GM19372 (cell line): Measurements from ENCODE around the gene CSTF2T.
A peak's percentile ranks its signal among the peaks of the same experiment; 100 is the strongest.
"Not testable (repeated sequence)": the region's sequence is repeated elsewhere in the genome, so short reads cannot be mapped to it uniquely, and the experiment has no call there.

Experiments used
- ATAC-seq: cut with Tn5 transposase; IDR thresholded peaks from one replicate; pipeline ENCODE4 v1.9.1; 2021; ENCODE audit warnings: mild to moderate bottlenecking, low read depth, moderate library complexity; ENCODE audit not compliant: unreplicated experiment

CSTF2T gene

DNA sequence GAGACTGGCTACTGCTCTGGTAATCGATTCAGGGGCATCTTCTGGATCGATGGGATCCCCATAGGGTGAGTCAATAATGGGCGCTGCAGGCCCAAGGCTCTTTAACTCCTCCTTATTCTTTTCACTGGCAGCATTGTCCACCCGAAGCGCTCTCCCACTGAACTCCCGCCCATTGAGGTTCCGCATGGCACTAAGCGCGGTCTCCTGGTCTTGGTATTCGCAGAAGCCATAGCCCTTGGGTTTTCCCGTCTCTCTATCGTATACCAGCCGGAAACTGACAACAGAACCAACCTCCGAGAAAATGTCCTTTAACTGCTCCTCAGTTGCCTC is 285 bp downstream of the CSTF2T start:
- peak; percentile 21 for ATAC-seq

DNA sequence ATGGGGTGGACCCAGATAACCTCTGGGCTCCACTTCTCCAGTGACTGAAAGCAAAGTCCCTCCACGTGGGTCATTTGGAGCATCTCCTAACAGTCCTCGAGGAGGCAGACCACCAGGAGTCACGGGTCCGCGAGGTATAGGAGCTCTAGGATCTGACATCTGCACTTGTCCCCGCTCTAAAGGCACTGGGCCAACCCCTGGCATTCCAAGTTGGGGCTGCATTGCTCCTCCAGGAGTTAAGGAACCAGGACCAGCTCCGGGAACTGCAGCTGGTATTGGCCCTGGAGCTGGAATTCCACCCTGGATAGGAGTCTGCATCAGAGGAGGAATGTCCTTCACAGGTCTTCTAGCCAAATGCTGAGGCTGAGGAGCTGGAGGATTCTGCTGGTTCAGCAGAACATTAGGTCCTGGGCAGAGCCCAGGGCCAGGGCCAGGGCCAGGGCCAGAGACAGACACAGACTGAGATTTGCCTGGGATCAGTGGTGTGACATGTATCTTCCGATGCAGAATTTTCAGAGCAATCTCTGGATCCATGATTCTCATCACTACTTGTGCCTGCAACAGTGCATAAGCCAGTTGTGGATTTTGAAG is 827 bp downstream of the CSTF2T start:
- no peak for ATAC-seq

DNA sequence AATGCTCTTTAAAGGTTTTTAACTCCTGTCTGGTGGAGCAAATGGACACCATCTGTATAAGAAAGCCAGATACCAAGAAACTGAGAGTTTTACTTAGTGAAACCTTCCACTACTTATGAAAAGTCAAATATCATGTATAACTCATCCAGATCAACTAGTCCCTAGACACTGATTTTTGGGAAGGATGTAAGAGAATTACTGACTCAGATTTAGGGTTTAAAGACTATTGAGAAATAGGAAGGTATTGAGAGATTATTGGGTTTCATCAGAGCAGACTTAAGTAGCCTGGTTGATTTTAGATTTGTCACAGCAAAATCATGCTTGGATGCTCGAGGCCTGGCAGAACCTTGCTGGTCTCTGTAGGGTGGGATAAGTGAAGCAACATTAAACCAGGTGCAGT is 3.1 kb downstream of the CSTF2T start:
- ATAC-seq: no peak

DNA sequence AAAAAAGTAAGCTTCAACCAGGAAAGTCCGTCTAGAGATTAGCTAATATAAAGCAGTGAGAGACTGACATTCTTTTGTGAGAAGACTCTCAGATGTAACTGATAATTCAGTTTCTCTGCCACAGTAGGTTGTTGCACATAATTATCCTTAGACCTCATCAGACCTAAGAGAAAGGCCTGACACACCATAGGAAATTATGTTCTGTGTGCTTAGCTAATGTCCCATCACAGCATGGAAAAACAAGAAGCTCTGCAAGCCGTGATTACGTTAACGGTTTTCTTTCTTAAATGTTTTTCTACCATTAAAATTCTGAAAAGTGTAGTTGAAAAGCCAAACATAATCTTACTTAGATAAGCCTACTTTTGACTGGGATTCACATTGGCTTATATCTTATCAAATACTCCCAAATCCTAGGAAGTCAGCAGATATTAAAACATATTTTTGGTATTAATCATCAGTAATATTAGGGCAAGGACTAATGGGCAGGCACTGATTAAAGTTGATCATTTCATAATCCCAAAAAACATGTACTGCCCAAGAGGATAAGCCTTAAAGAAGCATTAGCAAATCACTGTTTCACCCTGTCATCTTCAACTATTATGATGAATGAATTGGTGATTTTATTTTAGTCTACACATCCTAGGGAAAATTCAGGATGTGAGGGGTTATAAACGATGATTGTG is 5.2 kb downstream of the CSTF2T start:
- no peak for ATAC-seq

DNA sequence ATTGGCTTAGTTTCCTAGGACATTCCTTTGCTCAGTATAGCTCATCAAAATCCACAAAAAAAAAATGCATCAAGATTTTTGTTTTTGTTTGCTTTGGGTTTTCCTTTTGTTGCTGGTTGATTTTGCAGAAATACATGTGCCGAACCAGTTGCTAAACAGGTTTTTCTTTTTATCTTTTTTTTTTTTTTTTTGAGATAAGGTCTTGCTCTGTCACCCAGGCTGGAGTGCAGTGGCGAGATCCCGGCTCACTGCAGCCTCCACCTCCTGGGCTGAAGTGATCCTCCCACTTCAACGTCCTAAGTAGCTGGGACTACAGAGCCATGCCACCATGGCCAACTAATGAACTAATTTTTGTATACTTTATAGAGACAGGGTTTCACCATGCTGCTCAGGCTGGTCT is 8.3 kb downstream of the CSTF2T start:
- ATAC-seq: no peak

DNA sequence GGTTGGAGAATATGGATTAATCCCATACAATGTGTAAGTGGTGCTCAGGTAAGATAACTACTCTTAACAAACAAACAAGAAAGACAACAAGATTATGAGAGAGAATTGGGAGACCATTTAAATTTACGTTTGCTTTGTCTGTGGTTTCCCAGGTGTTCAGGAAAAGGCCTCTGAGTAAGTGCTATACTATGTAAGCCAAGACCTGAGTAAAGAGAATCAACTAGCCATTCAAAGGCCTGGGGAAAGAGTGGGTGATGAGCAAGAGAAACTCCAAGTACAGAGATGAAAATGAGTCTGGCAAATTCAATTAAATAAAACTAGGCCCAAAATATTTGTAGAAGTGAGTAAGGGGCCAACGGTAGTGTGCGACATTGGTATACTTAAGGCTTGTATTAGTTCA is 9.9 kb downstream of the CSTF2T start:
- no peak for ATAC-seq

DNA sequence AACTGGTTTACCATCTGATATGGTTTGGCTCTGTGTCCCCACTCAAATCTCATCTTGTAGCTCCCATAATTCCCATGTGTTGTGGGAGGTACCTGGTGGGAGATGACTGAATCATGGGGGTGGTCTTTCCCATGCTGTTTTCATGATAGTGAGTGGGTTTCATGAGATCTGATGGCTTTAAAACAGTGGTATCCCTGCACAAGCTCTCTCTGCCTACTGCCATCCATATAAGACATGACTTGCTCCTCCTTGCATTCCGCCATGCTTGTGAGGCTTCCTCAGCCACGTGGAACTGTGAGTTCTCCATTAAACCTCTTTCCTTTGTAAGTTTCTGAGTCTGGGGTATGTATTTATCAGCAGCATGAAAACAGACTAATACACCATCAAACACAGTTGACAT is 10.6 kb downstream of the CSTF2T start:
- not testable (repeated sequence) for ATAC-seq

DNA sequence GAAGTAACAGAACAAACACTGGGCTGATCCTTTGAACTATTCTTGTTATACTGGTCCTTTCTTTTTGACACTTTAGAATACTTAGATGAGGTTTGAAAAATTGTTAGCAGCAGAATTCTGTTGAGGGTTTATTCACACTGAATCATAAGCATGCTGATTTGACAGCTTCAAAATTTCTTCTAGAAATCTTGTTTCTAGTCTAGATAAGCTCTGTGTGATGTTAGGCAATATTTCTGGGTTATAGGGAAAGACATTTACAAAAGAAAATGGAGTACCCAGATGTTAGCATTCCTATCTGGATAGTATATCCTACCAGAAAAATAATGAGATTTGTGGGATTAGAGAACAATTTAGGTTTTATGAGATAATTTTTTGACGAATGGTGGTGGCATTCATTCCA is 12.1 kb downstream of the CSTF2T start:
- no peak for ATAC-seq

DNA sequence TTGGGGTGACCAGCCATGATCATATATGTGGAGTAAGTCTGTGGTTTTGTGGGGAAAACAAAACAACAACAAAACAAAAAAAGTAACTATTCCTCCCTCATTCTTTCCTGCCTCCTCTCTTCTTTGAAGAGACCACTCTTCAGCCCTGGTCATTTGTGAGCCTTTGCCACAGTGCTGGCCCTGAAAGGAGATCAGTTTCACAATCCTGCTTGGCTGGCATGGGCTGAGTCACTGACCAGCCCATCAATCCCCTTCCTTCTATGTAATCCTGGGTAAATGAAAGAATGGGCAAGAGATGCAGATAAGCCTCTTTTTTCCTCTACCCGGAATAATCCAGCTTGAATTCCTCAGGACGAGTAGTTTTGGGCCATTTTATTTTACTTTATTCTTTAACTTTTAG is 13.6 kb downstream of the CSTF2T start:
- no peak for ATAC-seq

DNA sequence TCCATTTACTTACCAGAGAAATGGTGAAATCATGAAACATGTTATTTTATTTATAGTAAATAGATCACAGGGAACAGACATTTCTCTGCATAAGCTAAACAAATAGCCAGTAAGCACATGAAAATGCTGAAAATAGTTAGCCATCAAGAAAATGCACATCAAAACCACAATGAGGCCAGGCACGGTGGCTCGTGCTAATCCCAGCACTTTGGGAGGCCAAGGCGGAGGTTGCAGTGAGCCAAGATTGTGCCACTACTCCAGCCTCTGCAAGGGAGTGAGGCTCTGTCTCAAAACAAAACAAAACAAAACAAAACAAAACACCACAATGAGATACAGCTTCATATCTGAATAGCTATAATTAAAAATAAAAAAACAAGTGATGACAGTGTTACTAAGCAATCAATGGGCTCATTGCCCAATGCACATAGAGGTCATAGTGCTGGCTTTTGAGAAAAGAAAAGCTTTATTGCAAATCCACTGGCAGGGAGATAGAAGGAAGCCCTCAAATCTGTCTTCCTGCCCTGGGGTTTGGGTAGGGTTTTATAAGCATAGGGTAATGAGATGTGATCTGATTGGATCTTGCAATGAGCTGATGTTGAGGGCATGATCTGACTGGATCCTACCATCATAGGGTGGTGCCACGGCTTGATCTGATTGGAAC is 16.2 kb downstream of the CSTF2T start:
- no peak for ATAC-seq

DNA sequence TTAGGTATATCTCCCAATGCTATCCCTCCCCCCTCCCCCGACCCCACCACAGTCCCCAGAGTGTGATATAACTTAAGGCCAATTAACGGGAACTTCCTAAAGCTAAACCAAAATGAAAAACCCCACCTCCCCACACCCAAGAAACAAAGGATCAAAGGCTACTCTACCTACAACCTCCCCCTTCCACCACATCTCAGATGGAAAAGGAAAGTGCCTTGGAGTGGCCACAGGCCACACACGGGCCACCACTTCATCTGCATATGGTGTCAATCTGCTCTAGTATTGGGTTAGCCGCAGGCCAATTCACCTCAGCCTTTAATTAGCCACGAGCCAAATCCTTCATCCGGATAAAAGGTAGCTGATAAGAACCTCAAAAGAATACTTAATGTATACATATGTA is 19.6 kb downstream of the CSTF2T start:
- ATAC-seq: no peak

DNA sequence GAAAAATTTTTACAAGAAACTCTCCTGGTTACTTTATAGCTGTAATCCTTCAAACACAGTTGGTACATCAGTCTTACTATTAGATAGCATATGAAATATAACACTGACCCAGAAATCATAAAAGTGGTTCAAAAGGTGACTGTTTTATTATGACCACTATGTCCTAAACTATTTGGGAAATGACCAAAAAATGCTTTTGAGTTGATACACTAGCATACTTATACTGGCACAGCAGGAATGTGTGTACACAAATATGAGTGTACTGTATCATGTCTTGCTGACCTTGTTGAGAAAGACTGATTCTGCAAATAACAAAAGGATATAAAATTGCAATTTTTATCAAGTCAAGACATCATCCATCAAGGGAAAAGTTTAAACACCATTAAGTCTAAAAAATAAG is 24.3 kb downstream of the CSTF2T start:
- ATAC-seq: no peak

DNA sequence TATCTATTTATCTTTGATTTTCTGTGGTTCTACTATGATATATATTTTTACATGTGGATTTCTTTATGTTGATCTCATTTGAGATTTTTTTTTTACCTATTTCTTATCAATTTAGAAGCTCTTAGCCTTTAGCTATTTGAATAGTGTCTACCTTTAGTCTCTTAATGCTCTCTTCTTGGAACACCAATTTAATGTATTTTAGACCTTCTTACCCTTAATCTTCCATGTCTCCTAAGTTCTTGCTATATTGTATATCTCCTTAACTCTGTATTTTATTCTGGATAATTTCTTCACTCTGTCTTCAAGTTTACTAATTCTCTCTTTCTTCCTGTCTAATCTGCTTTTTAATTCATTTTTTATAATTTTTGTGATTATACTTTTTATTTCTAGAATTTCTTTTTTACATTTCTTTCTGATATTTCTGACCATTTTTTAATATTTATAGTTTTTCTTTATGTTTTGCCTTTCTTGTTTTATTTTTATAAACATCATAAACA is 27.3 kb downstream of the CSTF2T start:
- ATAC-seq: no peak

DNA sequence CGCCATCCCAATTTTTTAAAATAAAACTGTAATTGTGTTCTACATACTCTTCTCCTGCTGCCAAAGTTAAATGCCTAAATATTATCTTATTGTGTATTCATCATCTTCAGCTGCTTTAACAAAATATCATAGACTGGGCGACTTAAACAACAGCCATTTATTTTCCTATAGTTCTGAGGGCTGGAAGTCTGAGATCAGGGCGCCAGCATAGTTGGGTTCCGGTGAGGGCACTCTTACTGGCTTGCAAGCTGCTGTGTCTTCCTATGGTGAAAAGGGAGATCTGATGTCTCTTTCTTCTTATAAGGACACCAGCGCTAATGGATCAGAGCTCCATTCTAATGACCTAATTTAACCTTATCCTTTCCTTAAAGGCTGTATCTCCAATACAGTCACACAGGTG is 30.4 kb downstream of the CSTF2T start:
- ATAC-seq: no peak

DNA sequence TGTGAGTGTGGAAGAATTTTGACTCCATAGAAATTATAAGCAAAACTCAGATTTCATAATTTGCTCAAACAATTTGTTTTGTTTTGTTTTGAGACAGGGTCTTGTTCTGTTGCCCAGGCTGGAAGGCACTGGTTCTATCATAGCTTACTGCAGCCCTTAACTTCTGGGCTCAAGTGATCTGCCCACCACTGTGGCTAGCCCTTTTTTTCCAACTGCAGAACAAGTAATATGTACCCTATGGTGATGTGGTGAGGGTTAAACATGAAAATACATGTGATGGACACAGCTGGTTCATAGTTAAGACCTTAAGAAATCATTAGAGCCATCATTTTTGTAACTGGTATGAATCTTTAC is 31.1 kb downstream of the CSTF2T start:
- no peak for ATAC-seq

DNA sequence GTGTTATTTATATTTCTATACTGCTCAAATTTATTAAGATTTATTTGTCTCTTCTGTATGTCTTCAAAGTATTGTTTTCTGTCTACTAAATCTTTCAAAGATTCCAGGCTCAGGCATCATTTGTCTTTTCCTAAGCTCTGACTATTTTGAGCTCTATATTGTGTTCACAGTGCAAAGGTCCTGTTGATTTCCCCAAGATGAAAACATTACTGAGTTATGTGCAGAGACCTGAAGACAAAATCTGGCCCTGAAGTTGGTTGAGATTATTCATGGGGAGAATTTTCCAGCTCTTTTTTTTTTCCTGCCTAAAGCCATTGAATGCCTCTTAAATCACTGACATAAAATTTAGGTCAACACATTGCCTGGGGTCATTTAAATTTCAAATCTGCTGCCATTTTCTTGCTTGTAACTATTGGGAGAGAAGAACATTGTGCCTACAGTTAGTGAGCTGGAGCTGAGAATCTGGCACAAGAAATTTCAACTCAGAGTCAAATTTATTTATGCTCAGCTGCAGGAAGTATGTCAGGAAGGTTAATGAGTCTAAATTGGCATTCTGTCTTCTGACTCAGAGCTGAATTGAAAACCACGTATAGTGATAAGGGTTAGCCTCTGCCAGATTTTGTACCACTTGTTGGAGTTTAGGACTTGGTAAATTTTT is 31.6 kb downstream of the CSTF2T start:
- ATAC-seq: no peak

DNA sequence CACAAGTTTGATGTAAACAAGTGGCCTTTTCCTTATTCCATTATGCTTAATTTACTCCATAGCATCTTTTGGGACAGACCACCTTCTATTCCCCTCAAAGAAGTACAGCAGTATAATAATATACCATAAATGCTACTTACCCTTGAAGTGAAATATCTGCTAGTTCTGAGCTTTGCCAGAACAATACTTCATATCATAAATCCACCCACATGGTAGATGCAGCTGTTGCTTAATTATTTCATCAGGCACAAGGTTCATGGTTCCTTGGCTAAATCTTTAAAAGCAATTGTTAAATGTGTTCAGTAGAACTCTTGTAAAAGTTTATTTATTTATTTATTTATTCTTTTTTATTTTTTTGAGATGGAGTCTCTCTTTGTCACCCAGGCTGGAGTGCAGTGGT is 32.9 kb downstream of the CSTF2T start:
- no peak for ATAC-seq

DNA sequence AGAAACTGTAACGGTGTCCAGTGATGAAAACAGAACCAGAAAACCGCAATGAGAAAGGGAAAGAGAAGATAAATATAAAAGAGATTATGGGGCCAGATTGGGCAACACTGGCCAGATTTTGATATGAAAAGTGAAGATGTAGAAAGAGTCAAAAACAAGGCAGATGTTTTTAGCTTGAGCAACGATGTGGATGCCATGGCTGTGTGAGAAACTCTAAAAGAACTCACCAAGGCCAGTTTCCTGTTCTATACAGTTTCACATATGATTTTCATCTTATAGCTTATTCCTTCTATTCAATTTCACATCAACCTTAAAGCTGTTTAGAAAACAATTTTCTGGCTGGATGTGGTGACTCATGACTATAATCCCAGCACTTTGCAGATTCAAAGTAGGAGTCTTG is 36.3 kb downstream of the CSTF2T start:
- ATAC-seq: no peak

DNA sequence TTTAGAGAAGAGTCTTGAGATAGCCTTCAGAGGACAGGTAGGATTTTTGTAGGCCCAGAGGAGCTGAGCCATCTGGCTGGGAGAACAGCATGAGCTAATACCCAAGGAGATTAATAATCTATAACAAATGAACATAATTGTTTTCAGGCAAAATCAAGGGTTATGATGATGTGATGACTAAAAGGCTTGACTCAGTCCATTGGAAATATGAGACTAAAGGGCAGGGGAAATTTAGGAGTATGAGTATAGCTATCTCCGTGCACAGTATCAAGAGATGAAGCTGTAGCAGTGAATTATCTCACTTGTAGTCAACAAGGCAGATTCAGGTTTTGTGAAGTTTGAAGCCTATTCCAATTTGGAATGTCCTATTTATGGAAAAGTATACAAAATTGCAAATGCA is 40.1 kb downstream of the CSTF2T start:
- no peak for ATAC-seq

DNA sequence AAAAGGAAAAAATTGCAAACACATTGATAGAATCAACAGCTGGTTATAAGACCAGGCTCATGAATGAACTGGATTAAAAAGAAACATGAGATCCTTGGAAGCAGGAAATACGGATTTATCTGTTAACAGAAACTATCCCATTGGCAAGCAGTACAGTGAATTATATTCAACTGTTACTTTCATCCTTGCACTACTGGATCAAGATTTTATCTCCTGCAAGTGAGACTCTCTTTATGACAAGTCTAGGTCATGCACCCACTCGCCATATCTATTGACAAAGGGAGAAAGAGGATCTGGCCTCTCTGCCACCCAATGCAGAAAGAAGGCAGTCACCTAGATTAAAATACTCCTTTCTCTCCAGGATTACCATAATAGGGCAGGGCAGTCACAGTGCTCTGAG is 41.4 kb downstream of the CSTF2T start:
- ATAC-seq: no peak

DNA sequence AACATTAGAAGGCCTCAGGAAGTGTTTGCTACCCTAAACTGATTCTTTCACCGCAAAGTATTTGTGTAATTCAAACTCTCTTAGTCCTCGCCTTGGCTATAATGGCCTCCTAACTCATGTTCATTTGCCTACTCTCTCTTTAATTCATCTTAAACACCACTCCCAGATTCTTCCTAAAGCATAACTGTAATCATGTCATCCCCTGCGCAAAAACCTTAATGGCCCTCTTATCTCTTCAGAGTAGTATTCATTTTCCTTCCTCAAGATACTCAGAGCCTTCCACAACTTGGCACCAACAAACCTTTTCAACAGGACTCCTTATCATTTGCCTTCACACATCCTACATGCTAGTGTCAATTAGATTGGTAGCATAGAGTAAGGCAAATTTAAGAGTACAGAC is 42.9 kb downstream of the CSTF2T start:
- no peak for ATAC-seq

DNA sequence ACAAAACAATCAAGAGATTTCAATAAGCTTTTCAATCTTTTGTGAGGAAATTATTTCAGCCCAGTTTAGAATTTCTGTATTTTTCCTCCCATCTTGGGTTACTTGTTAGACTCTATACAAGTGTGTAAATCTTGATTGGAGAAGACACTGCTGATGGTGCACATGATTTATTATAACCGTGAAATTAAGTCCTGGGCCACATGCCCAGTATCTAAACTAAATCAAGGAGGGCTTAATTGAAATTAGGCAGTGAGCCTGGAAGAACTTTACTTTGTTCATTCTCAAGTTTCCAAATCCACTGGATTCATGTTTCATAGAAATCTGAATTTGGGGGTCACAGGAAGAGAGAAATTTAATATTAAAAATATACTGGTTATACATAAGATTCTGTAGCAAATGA is 44.5 kb downstream of the CSTF2T start:
- ATAC-seq: no peak
